GM23338 (cell line): ENCODE results near the gene ALKBH1.

Experiments used
- CREB1 ChIP-seq: fragments of 250-450 bp; sonication (Bioruptor Pico); IDR thresholded peaks from 2 replicates; pipeline ENCODE4 v1.5.0; 2020; ENCODE audit warnings: low read depth, mild to moderate bottlenecking, moderate library complexity
- POLR2AphosphoS5 ChIP-seq: IDR thresholded peaks from 2 replicates; pipeline ENCODE4 v1.6.1; 2016; ENCODE audit warnings: antibody characterized with exemption, low read depth
- TF ChIP-seq, protein P1 (sequence below), 2 experiments: fragments of 200-600 bp in 1 of 2; sonication (generic) in 1 of 2; conservative IDR thresholded peaks; 2 replicates each; pipeline versions ENCODE4 v1.5.1 to v1.6.1; 2016 to 2017; ENCODE audit warnings: antibody characterized with exemption in 2 of 2, low read depth in 2 of 2, mild to moderate bottlenecking in 2 of 2, moderate library complexity in 1 of 2

DNA sequence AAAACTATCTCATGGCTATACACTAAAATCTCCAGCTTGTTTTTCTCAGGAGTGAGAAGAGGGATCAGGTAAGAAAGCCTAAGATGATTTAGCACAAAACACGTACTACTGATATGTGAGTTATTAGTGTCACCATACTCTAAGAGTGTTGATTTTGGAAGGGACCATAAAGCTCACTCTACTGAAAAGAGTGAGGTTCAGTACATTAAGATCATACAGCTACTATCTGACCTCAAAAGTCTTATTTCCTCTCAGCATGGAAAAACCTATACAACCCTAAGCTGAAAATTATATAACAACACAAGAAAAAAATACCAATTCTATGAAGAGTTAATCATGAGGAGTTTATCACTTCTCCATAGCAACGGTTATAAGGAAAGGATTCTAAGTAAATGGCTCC lies 33.6 kb upstream of the ALKBH1 start:
- no peak for TF ChIP-seq CREB1 (CRISPR knock-in tag)
- TF ChIP-seq, protein P1, sequence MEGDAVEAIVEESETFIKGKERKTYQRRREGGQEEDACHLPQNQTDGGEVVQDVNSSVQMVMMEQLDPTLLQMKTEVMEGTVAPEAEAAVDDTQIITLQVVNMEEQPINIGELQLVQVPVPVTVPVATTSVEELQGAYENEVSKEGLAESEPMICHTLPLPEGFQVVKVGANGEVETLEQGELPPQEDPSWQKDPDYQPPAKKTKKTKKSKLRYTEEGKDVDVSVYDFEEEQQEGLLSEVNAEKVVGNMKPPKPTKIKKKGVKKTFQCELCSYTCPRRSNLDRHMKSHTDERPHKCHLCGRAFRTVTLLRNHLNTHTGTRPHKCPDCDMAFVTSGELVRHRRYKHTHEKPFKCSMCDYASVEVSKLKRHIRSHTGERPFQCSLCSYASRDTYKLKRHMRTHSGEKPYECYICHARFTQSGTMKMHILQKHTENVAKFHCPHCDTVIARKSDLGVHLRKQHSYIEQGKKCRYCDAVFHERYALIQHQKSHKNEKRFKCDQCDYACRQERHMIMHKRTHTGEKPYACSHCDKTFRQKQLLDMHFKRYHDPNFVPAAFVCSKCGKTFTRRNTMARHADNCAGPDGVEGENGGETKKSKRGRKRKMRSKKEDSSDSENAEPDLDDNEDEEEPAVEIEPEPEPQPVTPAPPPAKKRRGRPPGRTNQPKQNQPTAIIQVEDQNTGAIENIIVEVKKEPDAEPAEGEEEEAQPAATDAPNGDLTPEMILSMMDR (conservative IDR thresholded peaks at IDR 0.05; ENCODE audit: low read depth in 2 of 2) = no peak
- TF ChIP-seq POLR2AphosphoS5 = no peak
